Brain microvascular endothelial cell (primary cell): ENCODE measurements around the gene ZNF664.

Experiments used
- DNase-seq: peaks from one replicate; pipeline ENCODE4 v3.0.0-alpha.2; 2020
- H3K27ac ChIP-seq: fragments of 250-450 bp; sonication (Bioruptor Pico); 2 replicates; pipeline ENCODE4 v1.5.1; 2020; ENCODE audit warnings: mild to moderate bottlenecking, moderate library complexity
- H3K27me3 ChIP-seq: fragments of 250-450 bp; sonication (Bioruptor Pico); replicated peaks from 2 replicates; pipeline ENCODE4 v1.5.1; 2020; ENCODE audit warnings: mild to moderate bottlenecking
- H3K36me3 ChIP-seq: fragments of 250-450 bp; sonication (Bioruptor Pico); replicated peaks from 2 replicates; pipeline ENCODE4 v1.5.1; 2020; ENCODE audit warnings: mild to moderate bottlenecking
- H3K4me3 ChIP-seq: 2 replicates; pipeline ENCODE4 v1.5.1; 2011; ENCODE audit warnings: low read depth, mild to moderate bottlenecking, control low read depth, low read length, moderate library complexity
- CTCF ChIP-seq: IDR thresholded peaks from 2 replicates; pipeline ENCODE4 v1.5.1; 2011; ENCODE audit warnings: low read depth, mild to moderate bottlenecking, moderate library complexity, low read length, control low read depth, inconsistent platforms; ENCODE audit errors: missing control alignments
- in situ Hi-C: cut with HindIII; loops from 2 replicates; pipeline ENCODE4 v1.10.0; 2017; ENCODE audit warnings: low sequenced_read_pairs, low pct_ligation_motif_present

Gene ZNF664

DNA sequence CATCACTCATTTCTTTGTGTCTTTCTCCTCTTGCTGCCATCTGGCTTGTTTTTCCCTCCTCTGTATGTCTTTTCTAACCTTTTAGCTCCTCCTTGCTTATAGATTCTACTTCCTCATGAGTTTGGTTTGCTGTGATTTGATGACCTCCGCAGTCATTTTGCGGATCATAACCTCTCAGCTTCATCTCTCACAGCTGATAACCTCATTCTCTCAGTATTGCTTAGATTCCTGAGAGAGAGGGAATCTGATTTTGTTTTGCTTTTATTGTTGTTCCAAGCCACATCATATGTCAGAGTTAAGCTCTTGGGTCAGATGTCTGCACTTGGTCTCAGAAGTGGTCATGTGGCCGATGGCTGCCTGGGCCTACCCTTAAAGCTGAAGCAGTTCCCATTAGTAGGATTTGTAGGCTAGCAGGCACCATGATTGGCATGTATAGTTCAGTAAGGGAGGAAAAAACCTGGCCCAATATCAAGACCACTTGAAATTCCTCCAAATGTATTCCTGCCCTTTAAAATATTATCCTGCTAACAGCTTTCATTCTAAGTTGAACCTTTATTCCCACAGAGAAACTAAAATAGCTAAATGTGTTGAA is 13.5 kb downstream of the ZNF664 start:
- in situ Hi-C loops: no loop called here
- H3K27me3 ChIP-seq: no peaks in the 10 kb centered on the region
- no peaks in the 10 kb centered on the region for H3K36me3 ChIP-seq
- TF ChIP-seq CTCF: no peak
- no peak for DNase-seq
- H3K27ac ChIP-seq: no peak overlapping the region
- H3K4me3 ChIP-seq: no peak overlapping the region

- no peak overlapping the region for H3K4me3 ChIP-seq
- no peaks in the 10 kb centered on the region for H3K36me3 ChIP-seq
- no peaks in the 10 kb centered on the region for H3K27me3 ChIP-seq
- in situ Hi-C loops: no loop called here
- no peak for DNase-seq
- no peak for TF ChIP-seq CTCF
- H3K27ac ChIP-seq: no peak overlapping the region
Measured at GRCh38 chr12:123987022-123987421, 14.0 kb downstream of the ZNF664 start.

GRCh38 chr12:123989168-123989567 is 16.2 kb downstream of the ZNF664 start:
- in situ Hi-C loops: no loop called here
- Histone ChIP-seq H3K36me3 (no peaks in the 10 kb centered on the region), H3K27me3 (no peaks in the 10 kb centered on the region)

DNA sequence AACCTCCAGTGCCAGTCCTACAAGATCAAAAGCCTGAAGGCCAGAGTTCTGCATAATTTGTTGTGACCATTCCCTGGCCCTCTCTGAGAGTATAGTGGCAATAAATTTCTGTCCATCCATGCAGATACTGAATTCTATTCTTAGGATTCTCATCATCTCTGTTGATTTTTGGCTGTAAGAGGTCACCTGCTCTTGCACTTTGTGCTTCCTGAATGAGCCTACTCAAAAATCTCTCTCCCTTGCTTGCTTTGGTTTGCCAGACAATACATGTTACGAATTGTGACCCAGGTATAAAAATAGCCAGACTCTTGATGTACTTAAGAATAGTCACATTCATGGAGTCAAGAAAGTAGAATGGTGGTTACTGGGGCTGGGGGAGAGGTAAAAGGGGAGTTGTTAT is 16.7 kb downstream of the ZNF664 start:
- H3K27ac ChIP-seq: no peak overlapping the region
- H3K27me3 ChIP-seq: no peaks in the 10 kb centered on the region
- H3K36me3 ChIP-seq: no peaks in the 10 kb centered on the region
- no peak overlapping the region for H3K4me3 ChIP-seq
- TF ChIP-seq CTCF: no peak
- in situ Hi-C loops: no loop called here
- no peak for DNase-seq

More at GRCh38 chr12:123989168-123989567, 16.2 kb downstream of the ZNF664 start:
- no peak overlapping the region for H3K4me3 ChIP-seq
- no peak for TF ChIP-seq CTCF
- H3K27ac ChIP-seq: no peak overlapping the region
- no peak for DNase-seq

- TF ChIP-seq CTCF: no peak
- no peak for DNase-seq
- no peaks in the 10 kb centered on the region for H3K27me3 ChIP-seq
- in situ Hi-C loops: no loop called here
- H3K36me3 ChIP-seq: no peaks in the 10 kb centered on the region
- no peak overlapping the region for H3K4me3 ChIP-seq
- no peak overlapping the region for H3K27ac ChIP-seq
Measured at GRCh38 chr12:123990511-123990910, 17.5 kb downstream of the ZNF664 start.

DNA sequence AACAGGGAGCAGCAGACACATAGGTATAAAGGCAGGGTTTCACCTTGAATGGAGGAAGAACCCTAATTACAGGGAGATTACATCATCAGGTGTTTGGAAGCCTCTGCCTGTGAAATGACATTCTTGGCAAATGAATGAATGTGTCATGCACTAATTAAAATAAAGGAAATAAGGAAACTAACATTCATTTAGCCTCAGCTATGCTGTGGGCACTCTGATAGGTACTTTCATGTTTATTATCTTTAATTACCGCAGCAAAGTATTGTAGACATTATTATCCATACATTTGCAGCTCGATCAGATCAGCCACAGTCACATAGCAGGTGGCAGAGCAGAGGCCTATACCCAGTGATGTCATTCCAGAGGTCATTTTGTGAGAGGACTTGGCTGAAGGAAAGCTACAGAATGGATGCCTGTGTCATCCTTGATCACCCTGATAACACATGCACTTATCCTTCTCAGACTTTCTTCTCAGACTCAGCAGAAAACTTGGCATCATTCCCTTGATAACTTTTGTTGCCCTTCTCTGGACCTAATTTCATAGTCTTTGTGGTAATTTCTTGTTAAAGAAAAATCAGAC is 18.4 kb downstream of the ZNF664 start:
- Histone ChIP-seq H3K27ac (no peak overlapping the region), H3K36me3 (no peaks in the 10 kb centered on the region), H3K27me3 (no peaks in the 10 kb centered on the region), H3K4me3 (no peak overlapping the region)
- no peak for TF ChIP-seq CTCF
- in situ Hi-C loops: no loop called here
- no peak for DNase-seq
